Fibroblast of skin of left biceps (primary cell): ENCODE results near the gene SPEG.
A peak's percentile ranks its signal among the peaks of the same experiment; 100 is the strongest.

Experiments
- DNase-seq, 2 experiments: peaks; one replicate each; pipeline ENCODE4 v3.0.0-alpha.2; 2013; ENCODE audit warnings: low read depth in 2 of 2

SPEG gene

DNA sequence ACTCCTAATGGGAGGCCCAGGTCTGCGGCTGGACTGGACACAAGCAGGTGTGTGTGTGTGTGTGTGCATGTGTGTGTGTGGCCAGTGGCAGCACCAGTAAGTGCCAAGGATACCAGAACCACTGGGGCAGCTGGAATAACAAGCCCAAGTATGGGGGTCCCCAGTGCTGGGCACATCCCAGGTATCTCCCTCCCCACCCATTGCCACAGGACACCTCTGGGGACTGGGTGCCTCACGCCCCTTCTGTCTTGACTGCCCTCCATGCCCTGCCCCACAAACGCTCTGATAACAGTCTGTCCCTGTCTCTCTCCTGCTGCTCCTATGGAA lies 9.0 kb downstream of the SPEG start:
- DNase-seq, result no peak

DNA sequence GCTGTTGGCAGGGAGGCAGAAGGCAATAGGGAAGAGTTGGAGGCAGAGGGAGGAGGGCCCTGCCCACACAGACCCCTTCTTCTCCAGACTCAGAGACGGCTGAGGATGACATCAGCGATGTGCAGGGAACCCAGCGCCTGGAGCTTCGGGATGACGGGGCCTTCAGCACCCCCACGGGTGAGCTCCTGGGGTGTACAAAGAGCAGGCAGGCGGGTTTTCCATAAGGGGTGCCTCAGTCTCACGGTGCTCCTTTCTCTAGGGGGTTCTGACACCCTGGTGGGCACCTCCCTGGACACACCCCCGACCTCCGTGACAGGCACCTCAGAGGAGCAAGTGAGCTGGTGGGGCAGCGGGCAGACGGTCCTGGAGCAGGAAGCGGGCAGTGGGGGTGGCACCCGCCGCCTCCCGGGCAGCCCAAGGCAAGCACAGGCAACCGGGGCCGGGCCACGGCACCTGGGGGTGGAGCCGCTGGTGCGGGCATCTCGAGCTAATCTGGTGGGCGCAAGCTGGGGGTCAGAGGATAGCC lies 10.0 kb downstream of the SPEG start:
- no peak for DNase-seq

DNA sequence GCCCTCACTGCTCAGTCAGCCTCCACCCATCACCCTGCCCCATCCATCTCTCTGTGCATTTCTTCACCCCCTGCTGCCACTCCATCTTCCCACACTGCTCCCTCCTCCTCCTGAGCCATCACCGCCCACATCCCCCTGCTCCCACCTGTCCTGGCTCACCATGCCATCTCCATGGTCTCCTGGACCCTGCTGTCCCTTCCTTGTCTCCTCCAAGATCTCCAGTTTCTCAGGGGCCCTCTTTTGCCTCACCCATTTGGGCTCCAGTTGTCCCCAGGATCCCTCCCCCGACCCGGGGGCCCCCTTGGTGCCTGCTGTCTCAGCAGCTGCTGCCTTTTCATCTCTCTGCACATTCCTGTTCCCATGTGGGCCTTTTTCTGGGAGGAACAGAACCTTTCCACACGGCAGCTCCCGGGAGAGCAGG lies 10.6 kb downstream of the SPEG start:
- no peak for DNase-seq

DNA sequence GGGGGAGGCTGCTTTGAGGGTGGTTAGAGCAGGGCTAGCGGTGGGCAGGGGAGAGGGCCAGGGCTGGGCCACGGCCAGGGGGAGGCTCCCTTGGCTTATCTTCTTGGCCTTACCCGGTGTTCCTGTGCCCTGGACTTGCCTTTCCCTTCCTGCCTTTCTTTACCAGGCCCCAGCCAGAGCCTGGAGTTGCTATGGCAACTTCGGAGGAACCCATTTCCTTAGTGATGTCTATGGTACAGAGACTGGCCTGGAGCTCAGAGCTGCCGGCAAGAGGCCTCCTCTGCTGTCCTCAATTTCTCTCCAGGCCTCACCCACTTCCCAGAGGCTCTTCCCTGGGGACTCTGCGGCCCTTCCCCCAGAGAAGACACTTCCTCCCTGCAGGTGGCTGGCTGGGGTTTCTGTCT lies 11.5 kb downstream of the SPEG start:
- no peak for DNase-seq

- no peak for DNase-seq
These were observed 12.0 kb downstream of the SPEG start for GRCh38 chr2:219446689-219447088.

DNA sequence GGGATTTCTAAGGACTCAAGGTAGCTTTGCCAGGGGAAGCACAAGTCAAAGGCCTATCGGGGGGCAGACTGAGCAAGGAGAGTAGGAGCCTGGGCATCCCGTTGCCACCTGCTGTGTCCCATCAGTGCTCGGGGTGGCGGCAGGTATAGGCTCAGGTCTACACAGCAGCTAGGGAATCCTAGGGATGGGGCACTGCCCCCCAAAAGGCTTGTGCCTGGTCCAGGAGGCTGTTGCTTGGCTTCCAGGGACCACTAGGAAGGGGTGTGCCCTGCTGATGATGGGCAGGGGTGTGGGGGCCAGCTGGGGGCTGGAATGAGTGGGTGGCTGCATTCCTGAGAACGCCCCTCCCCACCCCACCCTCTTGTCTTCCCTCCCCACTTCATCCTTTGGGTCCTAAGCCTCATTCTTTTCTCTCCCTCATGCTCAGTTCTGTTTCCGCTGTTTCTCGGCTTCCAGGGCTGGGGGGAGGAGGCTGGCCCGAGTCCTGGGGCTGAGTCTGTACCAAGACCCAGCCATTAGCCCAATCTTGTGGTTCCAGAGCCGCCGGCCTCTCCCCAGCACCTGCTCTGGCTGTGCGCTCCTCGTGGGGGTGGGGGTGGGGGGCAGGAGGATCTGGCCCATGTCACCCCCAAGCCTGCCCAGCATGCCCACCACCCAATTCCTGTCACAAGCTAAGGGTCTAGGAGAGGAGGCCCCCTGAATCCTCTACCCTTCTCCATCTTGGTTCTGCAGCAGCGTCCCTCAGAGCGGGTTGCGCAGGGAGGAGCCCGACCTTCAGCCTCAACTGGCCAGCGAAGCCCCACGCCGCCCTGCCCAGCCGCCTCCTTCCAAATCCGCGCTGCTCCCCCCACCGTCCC lies 12.8 kb downstream of the SPEG start:
- DNase-seq, result no peak

- DNase-seq, result no peak
These were observed 13.6 kb downstream of the SPEG start for GRCh38 chr2:219448099-219448775.

GRCh38 chr2:219448776-219449341 lies 14.2 kb downstream of the SPEG start:
- DNase-seq, result no peak

DNA sequence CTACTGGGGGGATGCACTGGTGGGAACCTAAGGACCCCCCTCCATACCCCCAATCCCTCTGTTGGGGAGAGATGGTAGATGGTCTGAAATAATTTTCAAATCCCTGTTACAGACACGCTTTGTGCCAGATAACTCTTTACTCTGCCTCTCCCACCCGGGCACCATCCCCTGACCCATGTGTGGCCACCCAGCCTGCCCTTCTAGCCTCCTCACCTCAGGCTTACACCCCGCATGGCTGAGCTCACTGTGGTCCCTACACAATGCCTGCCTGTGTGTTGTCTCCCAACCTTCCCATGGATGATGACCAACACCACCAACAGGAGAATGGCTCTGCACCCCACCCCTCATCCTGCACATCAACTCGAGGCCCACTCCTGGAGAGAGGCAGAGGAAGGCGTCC lies 15.0 kb downstream of the SPEG start:
- DNase-seq, result no peak

DNA sequence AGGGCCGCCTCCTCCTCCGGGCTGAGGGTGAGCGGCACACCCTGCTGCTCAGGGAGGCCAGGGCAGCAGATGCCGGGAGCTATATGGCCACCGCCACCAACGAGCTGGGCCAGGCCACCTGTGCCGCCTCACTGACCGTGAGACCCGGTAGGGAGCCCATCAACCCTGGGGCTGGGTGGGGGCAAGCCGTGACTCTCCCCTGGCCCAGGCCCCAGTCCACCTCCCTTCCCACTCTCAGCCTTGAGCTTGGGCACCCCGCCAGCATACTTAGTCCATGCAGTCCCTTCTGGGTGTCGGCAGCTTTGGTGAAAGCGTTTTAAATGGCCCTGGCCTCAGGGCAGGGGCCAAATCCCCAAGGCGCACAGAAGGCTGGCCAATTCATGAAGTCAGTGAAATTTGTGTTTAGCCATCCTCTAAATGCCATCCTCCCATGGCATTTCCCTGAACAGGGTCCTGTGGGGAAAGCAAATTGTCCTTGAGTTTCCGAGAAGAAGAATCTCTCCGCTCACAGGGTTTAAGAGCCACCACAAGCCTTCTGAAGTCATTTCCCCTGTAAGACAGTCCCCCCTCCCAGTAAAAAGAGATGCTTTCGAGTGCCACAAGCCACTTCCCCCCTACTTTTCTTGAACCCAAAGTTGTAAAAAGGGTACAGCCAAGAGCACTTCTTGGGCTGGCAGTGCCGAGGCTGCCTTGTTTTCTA lies 17.2 kb downstream of the SPEG start:
- DNase-seq, result no peak

GRCh38 chr2:219452361-219453317 lies 18.0 kb downstream of the SPEG start:
- DNase-seq, result peak; percentile 97 to 98

GRCh38 chr2:219453671-219454590 lies 19.3 kb downstream of the SPEG start:
- DNase-seq, result peak; percentile 86

GRCh38 chr2:219455581-219455980 lies 20.9 kb downstream of the SPEG start:
- no peak for DNase-seq

DNA sequence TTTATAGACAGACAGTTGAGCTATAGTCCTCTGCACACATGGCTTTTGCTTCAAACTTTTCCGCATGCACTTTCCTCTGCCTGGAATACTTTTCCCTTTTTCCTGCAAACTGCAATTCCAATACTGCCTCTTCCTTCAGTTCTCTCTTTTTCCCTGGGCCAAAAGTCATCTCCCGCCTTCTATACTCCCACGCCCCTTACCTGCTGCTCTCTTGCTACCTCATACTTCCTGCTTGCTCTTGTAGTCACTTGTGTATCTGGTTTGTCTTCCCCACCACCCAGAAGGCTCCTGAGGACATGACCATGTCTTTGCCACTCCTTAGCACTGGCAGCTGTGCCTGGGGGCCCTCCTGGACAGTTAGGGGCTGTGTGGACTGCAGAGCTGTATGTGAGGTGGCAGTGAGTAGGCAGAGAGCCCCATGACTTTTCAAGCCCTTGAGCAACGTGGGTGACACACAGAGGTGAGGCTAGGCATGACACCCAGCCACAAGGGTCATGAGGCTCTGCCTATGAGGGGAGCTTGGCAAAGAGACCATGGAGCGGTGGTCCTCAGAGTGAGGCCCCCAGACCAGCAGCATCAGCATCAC lies 23.2 kb downstream of the SPEG start:
- no peak for DNase-seq

DNA sequence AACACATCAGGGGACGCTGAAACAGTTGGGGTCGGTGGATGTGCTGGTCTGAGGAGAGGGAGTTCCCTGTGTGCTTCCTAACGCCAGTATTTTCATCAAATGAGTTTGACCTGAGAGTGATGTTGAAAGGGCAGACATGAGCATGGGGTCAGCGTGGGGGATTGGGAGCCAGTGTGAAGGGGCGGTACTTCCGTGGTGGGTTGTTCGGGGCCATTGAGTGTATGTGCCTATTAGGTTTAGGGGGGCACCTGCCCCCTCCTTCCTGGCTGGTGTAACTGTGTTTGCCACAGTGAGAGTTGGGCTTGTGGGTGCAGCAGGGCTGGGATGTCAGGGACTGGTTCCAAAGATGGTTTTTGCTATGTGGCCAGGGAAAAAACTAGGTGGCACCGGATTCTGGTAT lies 24.4 kb downstream of the SPEG start:
- DNase-seq, result no peak

DNA sequence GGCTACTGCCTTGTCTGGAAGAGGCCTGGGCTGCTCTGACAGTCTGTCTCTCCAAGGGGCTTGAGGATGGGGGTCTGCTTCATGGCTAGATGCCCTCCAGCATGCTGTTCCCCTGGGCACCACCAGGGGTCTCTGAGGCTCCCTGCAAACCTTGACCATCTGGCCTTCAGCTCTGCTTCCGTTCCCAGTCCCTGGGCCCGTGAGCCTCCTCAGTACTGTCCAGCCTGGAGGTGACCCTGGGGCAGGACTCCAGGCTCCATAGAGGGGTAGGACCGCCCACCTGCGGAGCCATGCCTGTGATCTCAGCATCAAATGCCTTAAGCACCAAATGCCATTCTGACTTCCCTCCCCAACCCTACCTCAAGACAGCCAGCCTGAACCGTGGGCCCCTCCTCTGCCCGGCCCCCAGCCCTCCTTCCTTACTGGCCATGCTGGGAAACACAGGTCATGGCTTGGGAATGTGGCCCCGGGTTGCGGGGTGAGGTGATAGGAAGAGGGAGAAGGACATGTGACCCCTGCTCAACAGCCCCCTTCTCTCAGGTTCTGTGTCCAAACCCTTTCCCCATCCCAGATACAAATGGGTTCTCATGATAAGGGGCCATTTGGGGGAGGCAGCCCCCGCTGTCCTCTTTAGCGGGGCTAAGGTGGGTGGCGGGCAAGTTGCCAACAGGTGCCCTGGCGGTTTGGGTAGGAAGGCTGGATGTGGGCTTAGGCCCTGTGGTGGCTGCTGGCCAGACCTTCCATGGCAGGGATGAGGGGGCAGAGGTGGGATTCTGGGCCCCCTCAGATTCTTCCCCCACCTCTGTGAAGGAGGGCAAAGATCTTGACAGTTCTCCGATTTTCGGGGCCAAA lies 25.0 kb downstream of the SPEG start:
- no peak for DNase-seq

DNA sequence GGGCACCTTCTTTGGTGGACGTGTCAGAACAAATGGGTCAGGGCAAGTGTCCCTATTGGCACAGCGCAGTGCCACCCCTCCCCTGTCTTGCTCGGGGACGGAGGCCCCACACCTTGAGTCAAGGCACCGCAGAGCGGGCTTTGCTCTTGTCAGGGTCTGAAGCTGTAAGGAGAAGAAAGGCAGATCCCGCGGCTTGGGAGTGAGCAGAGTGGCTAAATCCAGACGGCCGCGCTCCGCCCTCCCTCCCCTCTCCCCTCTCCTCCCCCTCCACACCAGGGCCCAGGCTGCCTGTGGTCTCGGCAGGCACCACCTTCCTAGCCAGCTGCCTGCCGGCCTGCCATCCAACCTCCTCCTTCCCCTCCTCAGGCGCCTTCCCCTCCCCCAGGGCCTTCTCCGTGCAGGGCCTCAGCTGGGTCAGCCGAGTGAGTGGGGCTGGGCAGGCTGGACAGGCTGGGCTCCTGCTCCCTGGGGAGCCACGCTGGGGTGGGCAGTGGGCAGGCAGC lies 25.8 kb downstream of the SPEG start:
- peak in 1 of 2 experiments; percentile 31 for DNase-seq

- DNase-seq, result no peak
These were observed 26.4 kb downstream of the SPEG start for GRCh38 chr2:219461047-219461514.
